Caco-2 (cell line): ENCODE data around the gene GPHA2. TPM values are rescaled to one million over a fixed set of nuclear protein-coding genes. Genes with fewer than 3 reads are reported as not detected.

Experiments
- BruUV-seq: library from RNA; stranded (reverse); fragments of 400-500 nt; replicated peaks from 2 replicates; lab custom pipeline; 2021; lab: Mats Ljungman, UMichigan
- CTCF ChIA-PET: fragments of 300-600 bp; sonication (Branson Sonifier 250); formaldehyde crosslinking; loops from one replicate; lab custom pipeline; 2022; ENCODE audit warnings: antibody characterized with exemption; lab: Charles Lee
- POLR2A ChIA-PET: fragments of 300-600 bp; sonication (Branson Sonifier 250); formaldehyde crosslinking; loops from one replicate; lab custom pipeline; 2022; ENCODE audit warnings: antibody characterized with exemption; lab: Charles Lee
- DNase-seq, 2 experiments: peaks; one replicate each; pipeline versions ENCODE4 v3.0.0 to v3.0.0-alpha.2; 2020 to 2022
- H3K27me3 ChIP-seq: replicated peaks from 2 replicates; pipeline ENCODE4 v1.6.0; 2011; ENCODE audit warnings: low read length; ENCODE audit not compliant: control insufficient read depth, insufficient read depth
- H3K36me3 ChIP-seq: 2 replicates; pipeline ENCODE4 v1.5.1; 2011; ENCODE audit warnings: low read length; ENCODE audit not compliant: control insufficient read depth, insufficient read depth
- H3K4me1 ChIP-seq: fragments of 250-450 bp; sonication (Bioruptor Pico); 2 replicates; pipeline ENCODE4 v1.5.1; 2020; ENCODE audit warnings: mild to moderate bottlenecking
- H3K4me3 ChIP-seq: 2 replicates; pipeline ENCODE4 v1.5.1; 2011; ENCODE audit warnings: low read depth, mild to moderate bottlenecking, control low read depth, low read length
- H3K9me3 ChIP-seq: fragments of 250-450 bp; sonication (Bioruptor Pico); 2 replicates; pipeline ENCODE4 v1.5.1; 2020; ENCODE audit warnings: mild to moderate bottlenecking, moderate library complexity
- H3K27ac Mint-ChIP-seq: one replicate; pipeline ENCODE4 v1.8.0; 2022; ENCODE audit warnings: mixed read lengths; ENCODE audit not compliant: unreplicated experiment
- H3K27me3 Mint-ChIP-seq: one replicate; pipeline ENCODE4 v1.8.0; 2022; ENCODE audit warnings: mixed read lengths; ENCODE audit not compliant: insufficient read depth, unreplicated experiment
- H3K36me3 Mint-ChIP-seq: one replicate; pipeline ENCODE4 v1.8.0; 2022; ENCODE audit warnings: mild to moderate bottlenecking, mixed read lengths; ENCODE audit not compliant: insufficient read depth, unreplicated experiment
- H3K4me1 Mint-ChIP-seq: one replicate; pipeline ENCODE4 v1.8.0; 2022; ENCODE audit warnings: low read depth, mixed read lengths; ENCODE audit not compliant: unreplicated experiment
- H3K4me3 Mint-ChIP-seq: one replicate; pipeline ENCODE4 v1.8.0; 2022; ENCODE audit warnings: mild to moderate bottlenecking, moderate library complexity, mixed read lengths; ENCODE audit not compliant: unreplicated experiment
- H3K9me3 Mint-ChIP-seq: one replicate; pipeline ENCODE4 v1.8.0; 2022; ENCODE audit warnings: mixed read lengths; ENCODE audit not compliant: unreplicated experiment
- intact Hi-C: fragments of 100-400 bp; cut with micrococcal nuclease; formaldehyde crosslinking; loops from one replicate; pipeline ENCODE4 v1.10.0; 2022; ENCODE audit not compliant: unreplicated experiment
- total RNA-seq: library from RNA; stranded (reverse); gene quantifications from 2 replicates; pipeline ENCODE4 v1.2.3, GENCODE V29; 2022
- TF ChIP-seq, protein P1 (sequence below), 2 experiments: fragments of 200-600 bp in 1 of 2; IDR thresholded peaks; 1 replicate in 1 of 2; 2 replicates in 1 of 2; pipeline versions ENCODE4 v1.5.1 to v1.8.0; 2011 to 2022; ENCODE audit warnings: antibody characterized with exemption in 1 of 2, control low read depth in 1 of 2, inconsistent platforms in 1 of 2, low read depth in 1 of 2, low read length in 1 of 2, mild to moderate bottlenecking in 1 of 2, moderate library complexity in 1 of 2; ENCODE audit not compliant: insufficient read depth in 1 of 2, severe bottlenecking in 1 of 2, unreplicated experiment in 1 of 2

GPHA2 gene
- total RNA-seq, 1 experiment from 2014 or later = not detected

DNA sequence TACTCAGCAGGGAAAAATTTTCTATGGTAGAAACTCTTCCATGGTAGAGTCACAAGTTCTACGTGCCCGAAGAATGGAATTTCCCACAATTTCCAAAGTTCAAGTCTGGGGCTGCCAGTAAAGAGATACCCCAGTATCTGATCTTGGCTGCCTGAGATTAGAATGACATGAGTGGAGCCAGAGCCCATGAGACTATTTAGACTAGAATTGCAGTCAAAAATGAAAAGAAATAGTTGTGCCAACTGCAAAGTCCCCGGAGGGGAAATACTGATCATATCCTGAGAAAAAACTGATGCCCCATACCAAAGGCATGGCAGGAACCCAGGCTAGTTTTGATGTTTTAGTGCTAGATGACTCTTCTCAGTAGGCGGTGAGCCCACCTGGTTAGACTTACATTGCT, 25.0 kb upstream of the GPHA2 start:
- ChIA-PET CTCF (no interaction called here), POLR2A (no interaction called here)
- Mint-ChIP-seq H3K27me3 (no peaks in the 10 kb centered on the region), H3K4me3 (no peak overlapping the region), H3K27ac (no peak overlapping the region), H3K4me1 (no peaks in the 10 kb centered on the region), H3K36me3 (no peaks in the 10 kb centered on the region), H3K9me3 (no peaks in the 10 kb centered on the region)
- Histone ChIP-seq H3K4me1 (0 out of 2 replicates have a peak, but pooled peaks cover 4% of the 10 kb centered on the region), H3K27me3 (no peaks in the 10 kb centered on the region), H3K4me3 (no peak overlapping the region), H3K36me3 (no peaks in the 10 kb centered on the region), H3K9me3 (no peaks in the 10 kb centered on the region)
- intact Hi-C loops = no loop called here
- TF ChIP-seq, protein P1, sequence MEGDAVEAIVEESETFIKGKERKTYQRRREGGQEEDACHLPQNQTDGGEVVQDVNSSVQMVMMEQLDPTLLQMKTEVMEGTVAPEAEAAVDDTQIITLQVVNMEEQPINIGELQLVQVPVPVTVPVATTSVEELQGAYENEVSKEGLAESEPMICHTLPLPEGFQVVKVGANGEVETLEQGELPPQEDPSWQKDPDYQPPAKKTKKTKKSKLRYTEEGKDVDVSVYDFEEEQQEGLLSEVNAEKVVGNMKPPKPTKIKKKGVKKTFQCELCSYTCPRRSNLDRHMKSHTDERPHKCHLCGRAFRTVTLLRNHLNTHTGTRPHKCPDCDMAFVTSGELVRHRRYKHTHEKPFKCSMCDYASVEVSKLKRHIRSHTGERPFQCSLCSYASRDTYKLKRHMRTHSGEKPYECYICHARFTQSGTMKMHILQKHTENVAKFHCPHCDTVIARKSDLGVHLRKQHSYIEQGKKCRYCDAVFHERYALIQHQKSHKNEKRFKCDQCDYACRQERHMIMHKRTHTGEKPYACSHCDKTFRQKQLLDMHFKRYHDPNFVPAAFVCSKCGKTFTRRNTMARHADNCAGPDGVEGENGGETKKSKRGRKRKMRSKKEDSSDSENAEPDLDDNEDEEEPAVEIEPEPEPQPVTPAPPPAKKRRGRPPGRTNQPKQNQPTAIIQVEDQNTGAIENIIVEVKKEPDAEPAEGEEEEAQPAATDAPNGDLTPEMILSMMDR (IDR thresholded peaks at IDR 0.05; ENCODE audit: insufficient read depth in 1 of 2, low read depth in 1 of 2, low read length in 1 of 2, severe bottlenecking in 1 of 2, unreplicated experiment in 1 of 2) = no peak
- no peak for DNase-seq
- no TSS peak for BruUV-seq

DNA sequence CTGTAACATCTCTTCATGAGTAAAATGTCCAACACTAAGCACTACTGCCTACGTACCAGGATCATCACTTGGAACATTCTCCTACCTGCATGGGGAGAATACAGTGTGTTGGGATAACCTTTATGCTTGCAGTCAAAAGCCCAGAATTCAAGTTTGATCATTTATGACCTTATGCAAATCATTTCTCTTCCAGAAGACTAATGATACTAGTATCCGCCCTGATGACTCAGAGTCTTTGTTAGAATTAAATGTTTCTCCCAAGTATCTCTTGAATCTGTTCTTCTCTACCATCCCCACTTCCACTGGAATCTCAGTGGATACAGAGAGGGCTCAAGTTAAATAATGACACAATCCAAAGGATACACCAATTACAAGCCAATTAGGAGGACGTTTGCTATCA, 23.8 kb upstream of the GPHA2 start:
- BruUV-seq = no TSS peak
- H3K4me1 Mint-ChIP-seq = no peaks in the 10 kb centered on the region
- no peak overlapping the region for H3K4me3 Mint-ChIP-seq
- ChIA-PET CTCF (no interaction called here), POLR2A (no interaction called here)
- H3K27ac Mint-ChIP-seq = no peak overlapping the region
- TF ChIP-seq, protein P1 (IDR thresholded peaks at IDR 0.05; ENCODE audit: insufficient read depth in 1 of 2, low read depth in 1 of 2, low read length in 1 of 2, severe bottlenecking in 1 of 2, unreplicated experiment in 1 of 2) = no peak
- Histone ChIP-seq H3K4me1 (no peaks in the 10 kb centered on the region), H3K4me3 (no peak overlapping the region), H3K27me3 (no peaks in the 10 kb centered on the region), H3K36me3 (no peaks in the 10 kb centered on the region), H3K9me3 (no peaks in the 10 kb centered on the region)
- intact Hi-C loops = no loop called here
- H3K9me3 Mint-ChIP-seq = no peaks in the 10 kb centered on the region
- no peaks in the 10 kb centered on the region for H3K27me3 Mint-ChIP-seq
- H3K36me3 Mint-ChIP-seq = no peaks in the 10 kb centered on the region
- no peak for DNase-seq

DNA sequence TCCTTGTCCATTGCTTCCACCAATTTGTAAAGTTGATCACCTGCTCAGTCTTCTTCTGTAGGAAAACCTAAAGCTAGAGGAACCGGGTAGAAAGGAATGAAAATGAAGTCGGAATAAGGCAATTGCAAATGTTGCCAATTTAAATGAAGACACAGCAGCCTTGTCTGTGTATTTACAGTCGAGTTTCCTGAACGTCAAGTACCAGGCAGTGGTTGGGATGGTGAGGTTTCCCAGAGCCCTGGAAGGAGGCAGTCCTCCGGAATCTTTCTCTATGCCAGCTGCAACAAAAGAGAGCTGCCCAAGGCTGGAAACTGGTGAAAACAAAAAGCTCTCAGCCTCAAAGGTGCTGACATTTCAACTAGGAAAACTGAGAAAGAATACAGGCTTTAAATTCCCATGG, 18.5 kb upstream of the GPHA2 start:
- H3K4me3 ChIP-seq = no peak overlapping the region
- intact Hi-C loops = no loop called here
- ChIA-PET POLR2A (no interaction called here), CTCF (interaction anchor here (0.9 kb wide), 1 partner anchor 43 kb away, joined by 3 read pairs; the partner anchor contains the start of gene BATF2)
- DNase-seq = no peak
- H3K27me3 Mint-ChIP-seq = peaks cover 8% of the 10 kb centered on the region
- no peaks in the 10 kb centered on the region for H3K4me1 Mint-ChIP-seq
- no peaks in the 10 kb centered on the region for H3K9me3 Mint-ChIP-seq
- no peaks in the 10 kb centered on the region for H3K36me3 ChIP-seq
- no peaks in the 10 kb centered on the region for H3K36me3 Mint-ChIP-seq
- BruUV-seq = no TSS peak
- no peak overlapping the region for H3K27ac Mint-ChIP-seq
- no peaks in the 10 kb centered on the region for H3K27me3 ChIP-seq
- H3K9me3 ChIP-seq = no peaks in the 10 kb centered on the region
- TF ChIP-seq, protein P1 (IDR thresholded peaks at IDR 0.05; ENCODE audit: insufficient read depth in 1 of 2, low read depth in 1 of 2, low read length in 1 of 2, severe bottlenecking in 1 of 2, unreplicated experiment in 1 of 2) = no peak
- no peak overlapping the region for H3K4me3 Mint-ChIP-seq
- H3K4me1 ChIP-seq = no peaks in the 10 kb centered on the region
